IPS-15b (cell line): Measurements from ENCODE around the gene WDR89.

Experiments used
- H3K27me3 ChIP-seq: one replicate; pipeline ENCODE4 v1.6.1; 2013; ENCODE audit warnings: low read length; ENCODE audit not compliant: control insufficient read depth, insufficient read depth
- H3K36me3 ChIP-seq: one replicate; pipeline ENCODE4 v1.6.1; 2013; ENCODE audit warnings: low read length; ENCODE audit not compliant: control insufficient read depth, insufficient read depth
- H3K4me1 ChIP-seq: one replicate; pipeline ENCODE4 v1.6.1; 2013; ENCODE audit warnings: mild to moderate bottlenecking, low read length; ENCODE audit not compliant: control insufficient read depth, insufficient read depth
- H3K4me3 ChIP-seq: one replicate; pipeline ENCODE4 v1.5.1; 2013; ENCODE audit warnings: low read depth, low read length
- H3K9ac ChIP-seq: one replicate; pipeline ENCODE4 v1.6.1; 2013; ENCODE audit warnings: low read depth, mild to moderate bottlenecking, low read length
- H3K9me3 ChIP-seq: one replicate; pipeline ENCODE4 v1.6.1; 2013; ENCODE audit warnings: mild to moderate bottlenecking, low read length; ENCODE audit not compliant: control insufficient read depth, insufficient read depth

The WDR89 gene, protein sequence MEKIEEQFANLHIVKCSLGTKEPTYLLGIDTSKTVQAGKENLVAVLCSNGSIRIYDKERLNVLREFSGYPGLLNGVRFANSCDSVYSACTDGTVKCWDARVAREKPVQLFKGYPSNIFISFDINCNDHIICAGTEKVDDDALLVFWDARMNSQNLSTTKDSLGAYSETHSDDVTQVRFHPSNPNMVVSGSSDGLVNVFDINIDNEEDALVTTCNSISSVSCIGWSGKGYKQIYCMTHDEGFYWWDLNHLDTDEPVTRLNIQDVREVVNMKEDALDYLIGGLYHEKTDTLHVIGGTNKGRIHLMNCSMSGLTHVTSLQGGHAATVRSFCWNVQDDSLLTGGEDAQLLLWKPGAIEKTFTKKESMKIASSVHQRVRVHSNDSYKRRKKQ

DNA sequence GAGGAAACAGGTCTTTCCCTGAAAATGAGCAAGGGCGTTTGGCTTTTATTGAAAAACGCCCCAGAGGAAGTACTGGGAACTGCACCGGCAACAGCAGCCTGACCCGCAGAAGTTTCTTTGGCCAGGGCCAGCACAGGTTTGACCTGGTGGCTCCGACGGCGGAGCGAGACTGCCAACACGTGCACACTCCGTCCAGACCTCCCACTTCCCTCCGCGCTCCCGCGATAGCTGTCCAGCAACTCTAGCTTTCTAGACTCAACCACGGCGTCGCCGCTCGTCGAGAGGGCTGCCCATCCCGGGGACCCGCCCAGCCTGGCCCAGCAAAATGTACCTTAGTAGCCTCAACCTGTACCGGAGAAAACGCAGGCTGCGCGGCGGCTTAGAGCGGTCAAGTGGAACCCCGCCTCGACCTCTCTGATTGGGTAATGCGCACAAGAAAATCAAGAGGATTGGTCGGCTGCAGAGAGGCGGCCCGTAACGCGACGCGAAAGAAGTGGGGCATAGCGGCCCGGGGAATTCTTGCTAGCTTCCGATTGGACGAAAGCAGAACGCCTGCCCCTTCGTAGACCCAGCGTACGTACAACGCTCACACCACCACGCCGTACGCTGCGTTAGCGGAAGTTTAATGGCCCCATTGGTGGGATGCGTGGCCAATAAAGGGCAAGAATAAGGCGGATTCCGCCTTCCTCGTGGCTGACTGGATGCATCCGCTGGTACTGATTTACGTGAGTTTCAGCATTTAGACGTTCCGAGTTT, at the start of gene WDR89:
TSS of gene WDR89 (minus strand) at position 399 of the 756 bp plus-strand sequence. CDS start 41,929 bp downstream, outside the sequence.
- H3K27me3 ChIP-seq: no peaks in the 10 kb centered on the region
- H3K36me3 ChIP-seq: no peaks in the 10 kb centered on the region
- no peaks in the 10 kb centered on the region for H3K4me1 ChIP-seq
- peak within 1 kb of the TSS; percentile 94 for H3K4me3 ChIP-seq
- H3K9ac ChIP-seq: peak within 1 kb of the TSS; percentile 90
- no peaks in the 10 kb centered on the region for H3K9me3 ChIP-seq

DNA sequence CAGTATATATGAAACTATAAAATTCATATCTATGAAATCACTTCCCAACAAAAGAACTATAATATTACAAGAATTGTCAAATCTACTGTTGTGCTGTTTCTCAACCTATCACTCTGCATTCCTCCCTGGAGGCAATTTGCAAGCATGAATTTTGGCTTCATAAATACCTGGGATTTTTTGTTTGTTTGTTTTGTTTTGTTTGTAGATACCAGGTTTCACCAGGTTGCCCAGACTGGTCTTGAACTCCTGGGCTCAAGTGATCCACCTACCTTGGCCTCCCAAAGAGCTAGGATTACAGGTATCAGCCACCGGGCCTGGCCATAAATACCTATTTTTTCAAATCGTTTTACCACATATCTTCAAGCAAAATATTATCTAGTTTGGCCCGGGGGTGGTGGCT, 47.5 kb upstream of the WDR89 start:
- Histone ChIP-seq H3K9me3 (no peaks in the 10 kb centered on the region), H3K27me3 (no peaks in the 10 kb centered on the region), H3K4me1 (no peaks in the 10 kb centered on the region), H3K4me3 (no peak overlapping the region), H3K36me3 (no peaks in the 10 kb centered on the region), H3K9ac (no peak overlapping the region)

DNA sequence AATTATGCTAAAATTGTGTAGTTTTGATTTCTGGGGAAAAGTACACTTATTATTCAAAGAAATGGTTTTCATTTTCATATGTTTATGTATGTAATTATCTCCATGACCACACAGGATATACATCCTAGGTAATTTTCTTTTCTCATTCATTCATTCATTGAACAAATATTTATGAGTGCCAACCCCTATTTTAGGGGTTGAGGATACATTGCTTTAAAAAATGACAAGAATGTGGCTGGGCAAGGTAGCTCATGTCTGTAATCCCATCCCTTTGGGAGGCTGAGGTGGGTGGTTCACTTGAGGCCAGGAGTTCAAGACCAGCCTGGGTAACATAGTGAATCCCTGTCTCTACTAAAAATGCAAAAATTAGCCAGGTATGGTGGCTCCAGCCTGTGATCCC, 45.3 kb upstream of the WDR89 start:
- no peaks in the 10 kb centered on the region for H3K36me3 ChIP-seq
- no peaks in the 10 kb centered on the region for H3K4me1 ChIP-seq
- H3K4me3 ChIP-seq: no peak overlapping the region
- no peaks in the 10 kb centered on the region for H3K27me3 ChIP-seq
- no peaks in the 10 kb centered on the region for H3K9me3 ChIP-seq
- H3K9ac ChIP-seq: no peak overlapping the region

DNA sequence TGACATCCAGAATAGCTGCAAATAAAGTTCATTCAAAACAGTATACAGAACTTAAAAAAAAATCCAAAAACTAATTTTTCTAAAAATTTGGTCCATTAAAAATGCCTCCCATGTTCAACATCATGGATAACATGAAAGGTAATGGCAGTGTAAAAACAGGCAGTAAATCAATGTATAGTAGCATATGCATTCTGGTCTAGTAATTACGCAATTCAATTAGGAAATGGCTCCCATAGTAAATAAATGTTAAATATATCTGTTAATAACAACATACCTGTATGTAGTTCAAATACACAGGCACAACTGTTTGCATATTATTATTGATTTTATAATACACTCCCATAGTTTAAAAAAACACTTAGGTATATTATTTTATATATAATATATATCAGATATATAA, 43.7 kb upstream of the WDR89 start:
- no peak overlapping the region for H3K4me3 ChIP-seq
- H3K27me3 ChIP-seq: no peaks in the 10 kb centered on the region
- H3K36me3 ChIP-seq: no peaks in the 10 kb centered on the region

DNA sequence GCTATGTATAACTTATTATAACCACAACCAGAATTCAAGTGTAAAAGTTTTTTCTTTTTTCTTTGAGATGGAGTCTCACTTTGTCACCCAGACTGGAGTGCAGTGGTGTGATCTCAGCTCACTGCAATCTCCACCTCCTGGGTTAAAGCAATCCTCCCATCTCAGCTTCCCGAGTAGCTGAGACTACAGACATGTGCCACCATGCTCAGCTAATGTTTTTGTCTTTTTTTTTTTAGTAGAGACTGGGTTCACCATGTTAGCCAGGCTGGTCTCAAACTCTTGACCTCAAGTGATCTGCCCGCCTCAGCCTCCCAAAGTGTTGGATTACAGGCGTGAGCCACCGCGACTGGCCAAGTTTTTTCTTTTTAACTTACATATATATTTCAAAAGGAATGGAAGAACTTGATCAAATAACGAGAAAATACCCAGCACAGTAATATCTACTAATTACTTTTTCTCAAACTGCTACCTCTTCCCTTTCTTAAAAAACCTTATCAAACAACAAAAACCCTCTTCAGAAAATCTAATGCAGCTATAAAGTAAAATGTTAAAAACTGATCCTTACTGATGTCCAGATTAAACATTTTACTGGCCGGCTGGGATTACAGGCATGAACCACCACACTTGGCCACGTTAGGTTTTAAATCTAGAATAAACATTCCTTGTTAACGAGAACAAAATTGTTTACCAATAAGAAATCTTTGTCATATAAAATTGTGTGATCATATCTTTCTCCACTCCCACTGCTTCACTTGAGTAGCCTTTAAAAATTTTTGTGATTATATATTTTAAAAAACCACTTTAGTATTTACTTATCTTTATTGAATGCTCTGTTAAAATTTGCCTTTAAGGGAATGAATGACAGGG, 41.3 kb upstream of the WDR89 start:
- no peak overlapping the region for H3K4me3 ChIP-seq
- H3K36me3 ChIP-seq: no peaks in the 10 kb centered on the region
- H3K9ac ChIP-seq: no peak overlapping the region
- H3K27me3 ChIP-seq: no peaks in the 10 kb centered on the region
- no peaks in the 10 kb centered on the region for H3K9me3 ChIP-seq
- no peaks in the 10 kb centered on the region for H3K4me1 ChIP-seq

More for the DNA sequence above, 43.7 kb upstream of the WDR89 start:
- H3K9ac ChIP-seq: no peak overlapping the region
- no peaks in the 10 kb centered on the region for H3K9me3 ChIP-seq
- H3K4me1 ChIP-seq: no peaks in the 10 kb centered on the region

DNA sequence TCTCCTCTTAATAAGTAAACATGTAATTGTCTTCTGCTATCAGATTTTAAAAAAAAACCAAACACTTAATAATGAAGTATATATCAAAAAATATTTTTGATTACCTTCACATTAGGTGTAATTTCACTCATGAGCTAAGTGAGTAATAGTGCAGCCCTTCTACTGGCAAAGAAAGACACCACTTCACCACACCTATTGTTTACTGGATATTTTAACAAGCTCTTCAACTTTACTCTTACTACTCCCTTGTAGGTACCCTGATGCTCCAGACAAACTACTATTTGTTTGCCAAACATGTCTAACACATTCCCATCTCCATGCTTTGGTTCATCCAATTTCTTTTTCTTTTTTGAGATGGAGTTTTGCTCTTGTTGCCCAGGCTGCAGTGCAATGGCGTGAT, 36.9 kb upstream of the WDR89 start:
- Histone ChIP-seq H3K4me1 (no peaks in the 10 kb centered on the region), H3K9ac (no peak overlapping the region), H3K9me3 (no peaks in the 10 kb centered on the region), H3K27me3 (no peaks in the 10 kb centered on the region), H3K36me3 (no peaks in the 10 kb centered on the region), H3K4me3 (no peak overlapping the region)

DNA sequence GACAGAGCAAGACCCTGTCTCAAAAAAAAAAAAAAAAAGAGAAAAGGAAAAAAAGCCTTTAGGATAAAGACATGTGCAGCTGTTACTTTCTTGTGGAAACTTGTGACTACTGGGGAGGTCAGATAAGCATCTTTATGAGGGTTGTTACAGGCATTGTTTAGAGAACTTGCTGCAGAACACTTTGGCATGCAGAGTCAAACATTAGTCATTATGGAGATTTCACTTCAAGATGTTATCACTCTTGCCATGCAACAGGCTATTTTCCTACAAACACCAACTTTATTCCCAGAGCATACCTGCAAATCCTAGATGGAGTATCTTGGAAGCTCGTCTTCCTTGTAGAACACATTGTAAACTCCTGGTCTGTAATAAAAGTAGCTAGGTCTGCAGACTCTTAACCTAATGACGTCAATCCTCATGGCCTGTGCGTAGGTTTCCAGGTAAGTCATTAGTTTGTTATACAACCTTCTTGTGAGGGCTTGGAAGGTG, 36.3 kb upstream of the WDR89 start:
- Histone ChIP-seq H3K9ac (no peak overlapping the region), H3K27me3 (no peaks in the 10 kb centered on the region), H3K4me1 (no peaks in the 10 kb centered on the region), H3K36me3 (no peaks in the 10 kb centered on the region), H3K4me3 (no peak overlapping the region), H3K9me3 (no peaks in the 10 kb centered on the region)

DNA sequence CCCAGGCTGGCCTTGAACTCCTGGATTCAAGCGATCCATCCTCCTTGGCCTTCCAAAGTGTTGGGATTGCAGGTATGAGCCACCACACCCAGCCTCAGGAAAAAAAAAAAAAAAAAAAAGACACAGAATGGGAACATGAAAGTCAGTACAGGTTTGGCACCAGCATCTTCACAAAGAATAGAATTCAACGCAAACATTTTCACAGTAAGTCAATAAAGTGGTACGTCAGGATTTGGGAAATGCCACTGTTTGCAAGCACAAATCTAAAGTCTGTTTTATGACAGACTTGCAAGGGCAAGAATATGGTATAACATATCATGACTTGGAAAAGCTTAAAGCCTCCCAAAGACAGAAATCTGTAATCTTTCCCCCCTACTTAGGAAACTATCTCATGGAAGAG, 34.9 kb upstream of the WDR89 start:
- Histone ChIP-seq H3K27me3 (no peaks in the 10 kb centered on the region), H3K9me3 (no peaks in the 10 kb centered on the region), H3K9ac (no peak overlapping the region), H3K4me1 (no peaks in the 10 kb centered on the region), H3K36me3 (no peaks in the 10 kb centered on the region), H3K4me3 (no peak overlapping the region)

DNA sequence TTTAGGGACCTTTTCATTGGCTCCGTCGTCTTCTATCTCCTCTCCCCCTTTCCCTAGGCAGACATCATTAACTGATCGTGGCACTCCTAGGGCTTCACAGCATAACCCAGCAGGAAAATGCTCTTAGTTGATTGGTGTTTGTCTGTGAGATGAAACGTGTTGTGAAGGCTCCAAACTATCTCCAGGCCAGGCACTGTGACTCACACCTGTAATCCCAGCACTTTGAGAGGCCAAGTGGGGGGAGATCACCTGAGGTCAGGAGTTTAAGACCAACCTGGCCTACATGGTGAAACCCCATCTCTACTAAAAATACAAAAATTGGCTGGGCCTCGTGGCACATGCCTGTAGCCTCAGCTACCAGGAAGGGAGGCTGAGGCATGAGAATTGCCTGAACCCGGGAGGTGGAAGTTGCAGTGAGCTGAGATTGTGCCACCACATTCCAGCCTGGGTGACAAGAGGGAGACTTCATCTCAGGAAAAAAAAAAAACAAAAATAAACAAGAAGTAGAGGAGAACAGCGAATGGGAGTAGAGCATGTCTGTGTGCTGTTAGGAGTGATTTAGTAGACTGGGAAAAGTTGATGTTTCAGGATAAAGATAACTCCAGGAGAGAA, 32.3 kb upstream of the WDR89 start:
- Histone ChIP-seq H3K9me3 (no peaks in the 10 kb centered on the region), H3K9ac (no peak overlapping the region), H3K27me3 (no peaks in the 10 kb centered on the region), H3K4me3 (no peak overlapping the region), H3K4me1 (no peaks in the 10 kb centered on the region), H3K36me3 (no peaks in the 10 kb centered on the region)

DNA sequence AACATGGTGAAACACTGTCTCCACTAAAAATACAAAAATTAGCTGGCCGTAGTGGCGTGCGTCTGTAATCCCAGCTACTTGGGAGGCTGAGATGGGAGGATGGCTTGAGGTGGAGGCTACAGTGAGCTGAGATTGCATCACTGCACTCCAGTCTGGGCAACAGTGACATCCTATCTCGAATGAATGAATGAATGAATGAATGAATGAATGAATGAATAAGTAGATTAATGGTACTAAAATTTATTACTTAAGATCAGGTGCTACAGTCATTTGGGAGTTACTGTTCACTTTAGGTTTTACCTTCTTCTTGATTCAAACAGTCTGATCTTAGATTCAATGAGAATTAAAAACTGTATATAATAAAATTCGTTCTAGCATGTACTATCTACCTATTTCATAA, 31.6 kb upstream of the WDR89 start:
- Histone ChIP-seq H3K36me3 (no peaks in the 10 kb centered on the region), H3K4me3 (no peak overlapping the region), H3K4me1 (no peaks in the 10 kb centered on the region), H3K27me3 (no peaks in the 10 kb centered on the region), H3K9ac (no peak overlapping the region), H3K9me3 (no peaks in the 10 kb centered on the region)
